Anterior cingulate cortex (tissue), 58 donors: ENCODE data around the gene LHX4.

ENCODE experiments used
- DNase-seq, 58 donors: peaks; one replicate each; lab custom pipeline; 2025; lab: John Stamatoyannopoulos, UW

Gene LHX4

DNA sequence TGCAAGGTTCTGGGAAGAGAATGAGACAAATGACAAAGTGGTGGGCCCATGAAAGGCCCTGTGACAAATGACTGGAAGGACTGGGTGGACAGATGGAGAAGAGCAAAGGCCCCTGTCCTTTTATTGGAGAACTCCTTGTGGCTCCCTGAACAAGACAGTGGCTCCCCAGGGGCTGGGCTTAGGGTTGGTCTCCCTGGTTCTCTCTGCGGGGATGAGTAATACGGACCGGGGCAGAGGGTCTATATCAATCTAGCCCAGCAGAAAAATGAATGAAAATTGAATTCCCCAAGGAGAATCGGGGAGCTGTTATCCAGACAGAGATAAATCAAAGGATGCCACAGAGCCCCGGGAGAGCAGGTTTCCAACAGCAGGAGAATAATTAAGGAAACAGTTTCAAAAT lies 5.2 kb upstream of the LHX4 start:
- no peak for DNase-seq

DNA sequence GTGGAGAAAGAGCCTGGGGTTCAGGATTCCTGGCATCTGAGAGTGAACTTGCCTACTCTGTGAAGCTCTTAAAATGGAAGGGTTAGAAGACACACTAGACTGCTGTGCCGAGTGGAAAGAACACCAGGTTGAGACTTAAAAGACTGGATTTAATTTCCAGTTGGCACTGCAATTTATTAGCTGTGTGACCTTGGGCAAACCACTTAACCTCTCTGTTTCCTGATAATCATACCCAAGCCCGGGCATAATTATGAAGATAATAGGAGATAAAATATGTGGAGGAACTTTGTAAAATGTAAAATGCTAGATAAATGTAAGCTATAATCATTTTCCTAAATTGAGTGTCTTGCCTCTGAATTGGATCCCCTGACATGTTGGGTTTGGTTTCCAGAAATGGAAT lies 4.7 kb upstream of the LHX4 start:
- DNase-seq: no peak

DNA sequence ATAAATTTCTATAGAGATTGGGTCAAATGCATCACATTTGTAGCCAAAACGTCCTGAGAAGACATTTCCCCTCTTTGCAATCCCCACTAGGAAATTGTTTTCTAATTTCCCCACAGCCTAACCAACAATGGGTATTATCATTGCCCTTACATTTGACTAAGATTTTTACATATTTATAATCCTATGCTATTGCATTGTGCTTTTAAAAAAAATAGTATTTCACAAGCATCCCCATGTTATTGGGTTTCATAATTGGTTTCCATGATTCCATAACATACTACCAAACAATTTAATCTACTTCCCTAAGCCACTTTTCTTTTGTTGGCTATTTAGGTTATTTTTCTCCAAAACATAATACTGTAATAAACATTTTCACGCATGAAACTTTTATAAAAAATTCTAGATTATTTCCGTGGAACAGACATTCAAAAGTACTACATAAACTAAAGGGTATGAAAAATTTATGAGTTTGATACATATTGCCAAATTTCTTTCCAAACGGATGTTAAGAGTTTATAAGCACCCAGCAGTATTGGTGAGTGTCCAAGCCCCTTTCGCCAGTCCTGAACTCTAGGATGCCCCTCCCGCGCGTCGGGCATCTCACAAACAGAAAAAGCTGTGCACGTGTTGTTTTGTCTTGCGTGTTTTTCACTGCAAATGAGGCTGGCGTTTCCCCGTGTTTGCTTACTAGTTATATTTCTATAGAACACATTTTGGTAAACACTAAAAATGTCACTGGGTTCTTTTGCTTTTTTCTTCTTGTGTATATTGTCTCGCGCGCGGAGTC lies 2.0 kb upstream of the LHX4 start:
- no peak for DNase-seq

DNA sequence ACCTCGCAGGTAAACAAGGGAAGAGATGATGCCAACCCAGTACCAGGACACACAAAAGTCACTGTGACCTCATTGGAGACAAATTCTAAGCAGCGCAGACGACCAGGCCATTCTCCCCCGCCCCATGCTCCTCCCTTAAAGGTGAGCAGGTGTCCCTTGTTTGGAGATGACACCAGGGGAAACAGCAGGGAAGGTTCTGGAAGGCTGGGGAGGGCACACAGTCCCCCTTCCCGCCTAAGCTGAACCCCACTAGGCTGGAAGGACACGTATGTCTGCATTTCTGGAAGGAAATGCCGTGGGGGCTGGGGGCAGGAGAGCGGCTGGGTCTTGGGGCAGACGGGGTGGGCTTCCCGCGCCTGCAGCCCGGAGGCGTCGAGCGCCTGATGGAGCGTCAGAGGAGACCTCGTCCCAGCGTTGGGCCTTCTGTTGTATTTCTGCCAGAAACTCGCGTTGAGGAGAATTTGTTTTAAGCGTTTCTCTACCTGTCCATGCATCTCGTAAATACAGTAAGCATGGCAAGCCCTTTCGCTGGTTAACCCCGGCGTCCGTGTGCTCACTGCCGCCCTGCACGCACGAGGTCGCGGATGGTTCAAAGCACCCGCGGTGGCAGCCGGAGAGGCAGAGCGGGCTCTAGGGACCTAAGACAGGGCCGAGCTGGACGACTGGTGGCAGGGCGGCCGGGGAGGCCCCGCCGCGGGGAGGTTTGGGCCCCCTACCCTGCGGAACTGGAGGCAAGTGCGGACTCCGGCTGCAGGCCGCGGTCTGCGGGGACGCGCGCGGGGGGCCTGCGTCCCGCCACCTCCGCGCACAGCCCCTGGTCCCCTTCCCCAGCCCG lies 1.2 kb upstream of the LHX4 start:
- no peak for DNase-seq

DNA sequence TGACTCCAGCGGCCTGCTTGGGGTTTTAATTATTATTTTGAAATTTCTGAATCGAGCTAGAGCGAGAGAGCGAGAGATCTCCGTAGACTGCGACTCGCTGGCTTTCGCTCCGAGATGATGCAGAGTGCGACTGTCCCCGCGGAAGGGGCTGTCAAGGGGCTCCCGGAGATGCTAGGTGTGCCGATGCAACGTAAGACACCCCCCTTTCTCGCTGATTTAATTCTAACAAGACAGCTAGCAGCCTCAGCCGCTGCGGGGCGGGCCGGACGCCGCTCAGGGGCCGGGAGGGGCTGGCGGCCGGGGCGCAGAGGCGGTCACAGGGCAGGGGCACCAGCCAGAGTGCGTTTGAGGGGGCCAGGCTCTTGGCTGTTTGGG lies 339 bp downstream of the LHX4 start:
- no peak for DNase-seq

DNA sequence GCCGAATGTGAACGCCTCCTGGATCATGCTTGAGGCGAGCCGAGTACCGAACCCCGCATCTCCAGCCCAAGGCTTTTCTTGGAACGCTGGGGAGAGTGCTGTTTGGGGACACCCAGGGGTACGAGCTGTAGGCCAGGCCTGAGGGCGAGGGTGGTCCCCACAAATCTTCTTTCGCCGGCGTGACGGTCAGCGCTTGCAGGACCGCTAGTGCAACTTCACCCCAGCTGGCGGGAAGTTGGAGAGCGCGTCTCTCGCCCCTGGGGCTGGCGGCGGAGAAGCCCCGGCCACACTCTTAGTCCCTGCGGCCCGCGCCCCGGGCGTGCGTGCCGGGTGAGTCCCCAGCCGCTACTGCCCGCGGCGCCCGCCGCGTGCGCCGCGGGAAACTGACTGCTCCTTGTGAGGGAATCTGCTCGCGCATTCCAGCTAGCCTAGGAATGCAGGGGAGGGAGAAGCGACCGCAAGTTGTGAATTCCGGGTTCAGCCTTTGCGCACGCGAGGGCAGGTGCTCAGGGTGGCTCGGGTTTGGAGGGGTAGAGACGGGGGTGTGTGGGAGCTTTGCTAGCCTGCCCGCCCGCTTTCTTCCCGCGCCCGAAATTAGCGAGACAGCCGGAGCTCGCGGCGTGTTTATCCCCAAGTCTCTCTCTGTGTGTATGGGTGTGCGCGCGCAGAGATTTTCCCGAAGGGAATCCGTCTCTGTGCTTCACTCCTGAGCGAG lies 884 bp downstream of the LHX4 start:
- DNase-seq: no peak

DNA sequence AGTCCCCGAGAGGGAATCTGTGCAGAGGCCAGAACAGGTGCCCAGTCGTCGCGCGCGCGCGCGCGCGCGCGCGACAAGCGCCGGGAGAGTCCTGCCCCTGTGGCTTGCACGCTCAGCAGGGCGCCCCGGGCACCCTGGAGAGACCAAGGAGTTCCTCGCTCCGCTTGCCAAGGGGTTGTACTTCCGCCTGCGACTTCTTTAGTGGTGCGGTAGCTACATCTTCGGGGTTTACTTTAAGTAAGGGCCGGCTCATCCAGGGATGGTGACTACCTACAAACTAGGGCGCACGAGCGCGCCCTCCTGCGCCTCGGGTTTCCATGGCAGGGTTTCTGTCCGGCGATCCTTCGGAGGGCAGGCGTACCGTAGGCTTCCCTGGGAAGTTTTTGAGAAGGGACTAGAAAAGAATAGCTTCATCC lies 1.4 kb downstream of the LHX4 start:
- no peak for DNase-seq

DNA sequence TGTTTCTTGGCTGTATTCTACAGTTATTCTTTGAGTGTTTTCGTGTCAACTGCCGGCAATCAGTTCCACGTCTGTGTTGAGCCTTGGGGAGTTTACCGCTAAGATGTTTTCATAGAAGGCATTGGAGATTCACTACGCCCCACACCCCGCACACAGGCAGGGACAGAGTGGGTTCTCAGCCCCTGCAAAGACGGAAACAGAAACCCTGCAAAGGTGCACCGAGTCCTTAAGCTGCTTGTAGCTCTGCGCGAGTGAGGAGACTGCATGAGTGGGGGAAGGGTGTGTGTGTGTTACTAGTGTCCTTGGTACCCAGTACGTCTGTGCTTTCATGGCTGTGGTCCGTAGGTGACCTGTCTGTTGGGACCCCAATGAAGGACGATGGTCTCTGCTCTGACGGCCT lies 1.9 kb downstream of the LHX4 start:
- no peak for DNase-seq

DNA sequence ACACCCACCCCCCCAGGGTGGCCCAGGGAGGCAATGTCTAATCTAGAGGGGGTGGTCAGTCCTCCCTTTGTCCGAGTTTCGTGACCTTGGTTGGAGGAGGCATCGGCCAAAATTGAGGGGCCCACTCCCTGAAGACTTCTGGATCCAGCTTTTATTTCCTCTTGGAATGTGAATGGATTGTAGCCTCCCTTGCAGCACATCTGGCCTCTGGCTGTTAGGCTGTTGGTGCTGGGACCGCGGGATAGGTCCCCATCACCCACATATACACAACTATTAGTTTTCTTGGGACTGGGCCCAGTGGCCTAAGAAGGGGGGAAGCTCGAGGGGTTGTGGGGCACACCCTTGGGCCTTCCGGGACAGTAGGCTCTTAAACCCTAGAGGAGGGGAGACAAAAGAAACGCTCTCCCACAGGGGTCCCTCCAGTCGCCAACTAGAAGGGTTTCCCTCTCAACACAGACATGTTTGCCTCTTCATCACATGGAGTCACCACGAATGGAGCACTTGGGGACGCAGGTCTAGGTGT lies 2.5 kb downstream of the LHX4 start:
- DNase-seq: no peak

DNA sequence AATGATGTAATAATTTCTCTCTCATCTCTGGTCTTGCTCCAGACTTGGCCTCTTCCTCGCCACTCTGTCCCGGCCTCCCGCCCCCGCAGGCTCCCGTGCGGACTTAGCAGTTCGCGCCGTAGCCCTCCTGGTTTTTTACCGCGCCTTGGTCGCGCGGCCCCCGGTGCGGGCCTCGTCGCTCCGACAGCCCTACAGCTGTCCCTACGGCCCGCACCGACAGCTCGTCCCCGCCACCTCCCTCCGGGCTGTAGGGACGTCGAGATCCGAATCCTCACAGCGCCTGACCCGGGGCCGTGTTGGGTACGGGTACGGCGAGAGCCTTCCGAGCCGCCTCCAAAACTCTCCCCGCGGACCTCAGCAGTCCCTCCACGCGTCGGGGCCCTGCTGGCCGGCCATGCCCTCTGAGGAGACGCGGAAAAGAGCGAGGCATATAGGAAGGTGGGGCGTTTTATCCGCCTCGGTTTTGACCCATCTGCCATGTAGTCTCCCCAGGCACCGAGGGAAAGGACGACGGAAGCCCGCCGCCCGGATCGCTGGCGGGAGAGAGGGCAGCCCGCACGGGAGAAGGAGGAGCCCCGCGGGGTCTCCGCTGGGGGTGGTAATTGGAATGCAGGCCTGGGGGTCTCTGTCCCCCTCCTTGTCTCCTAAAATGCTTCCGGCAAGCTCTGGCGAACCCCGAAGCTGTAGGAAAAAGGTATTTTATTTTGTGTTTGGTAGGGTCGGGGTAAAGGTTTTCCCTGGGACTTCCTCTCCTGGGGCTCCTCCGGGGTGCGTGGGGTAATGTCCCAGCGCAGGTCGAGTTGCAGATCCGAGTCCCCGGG lies 3.3 kb downstream of the LHX4 start:
- DNase-seq: no peak

DNA sequence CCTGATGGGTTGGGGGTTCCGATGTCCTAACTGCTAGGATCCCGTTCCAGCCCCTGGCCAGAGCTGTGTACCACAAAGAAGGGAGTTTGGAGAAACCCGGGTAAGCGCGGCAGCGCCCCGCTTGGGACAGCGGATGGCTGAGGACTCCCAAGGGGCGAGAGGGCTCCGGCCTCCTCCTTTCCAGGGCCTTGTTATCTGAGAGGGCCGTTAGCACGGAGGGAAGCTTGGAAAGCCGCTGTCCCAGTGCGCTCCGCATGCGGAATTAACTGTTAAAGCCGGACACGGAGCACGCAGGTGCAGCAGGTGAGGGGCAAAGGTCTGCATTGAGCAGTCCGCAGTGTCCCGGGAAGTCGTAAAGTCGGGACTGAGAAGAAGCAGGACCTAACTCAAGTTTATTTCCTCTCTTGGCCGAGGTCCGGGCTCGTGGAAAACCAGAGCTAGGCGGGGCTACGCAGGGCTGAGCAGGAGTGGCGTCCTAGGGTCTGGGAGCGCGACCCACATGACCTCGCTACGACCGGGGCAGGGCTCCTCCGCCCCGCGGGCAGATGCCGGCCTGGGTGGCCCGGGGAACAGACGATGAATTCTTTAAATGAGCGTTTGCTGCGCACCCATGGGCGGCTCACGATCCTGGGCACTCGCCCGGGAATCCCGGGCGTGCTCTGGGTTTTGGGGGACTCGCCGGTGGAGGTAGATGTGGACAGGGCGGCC lies 4.5 kb downstream of the LHX4 start:
- no peak for DNase-seq

DNA sequence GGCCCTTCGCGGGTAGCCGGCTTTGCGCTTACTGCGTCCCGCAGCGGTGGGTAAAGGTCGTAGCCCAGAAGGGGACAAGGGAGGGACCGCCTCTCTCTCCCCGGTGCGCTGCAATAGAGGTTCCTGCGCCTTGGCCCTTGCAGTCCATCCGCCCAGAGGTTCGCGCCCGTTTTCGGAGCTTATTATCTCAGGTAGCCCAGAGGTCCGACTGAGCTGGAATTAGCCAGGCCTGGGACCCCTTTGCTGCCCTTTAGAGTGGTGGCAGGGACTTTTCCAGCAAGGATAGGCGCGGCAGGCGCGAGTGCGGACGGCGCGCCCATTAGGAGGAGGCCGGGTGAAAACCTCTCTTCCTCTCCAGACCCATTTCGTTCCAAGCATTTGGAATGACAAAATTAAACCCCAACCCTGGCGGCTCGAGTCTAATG lies 5.0 kb downstream of the LHX4 start:
- DNase-seq: no peak

DNA sequence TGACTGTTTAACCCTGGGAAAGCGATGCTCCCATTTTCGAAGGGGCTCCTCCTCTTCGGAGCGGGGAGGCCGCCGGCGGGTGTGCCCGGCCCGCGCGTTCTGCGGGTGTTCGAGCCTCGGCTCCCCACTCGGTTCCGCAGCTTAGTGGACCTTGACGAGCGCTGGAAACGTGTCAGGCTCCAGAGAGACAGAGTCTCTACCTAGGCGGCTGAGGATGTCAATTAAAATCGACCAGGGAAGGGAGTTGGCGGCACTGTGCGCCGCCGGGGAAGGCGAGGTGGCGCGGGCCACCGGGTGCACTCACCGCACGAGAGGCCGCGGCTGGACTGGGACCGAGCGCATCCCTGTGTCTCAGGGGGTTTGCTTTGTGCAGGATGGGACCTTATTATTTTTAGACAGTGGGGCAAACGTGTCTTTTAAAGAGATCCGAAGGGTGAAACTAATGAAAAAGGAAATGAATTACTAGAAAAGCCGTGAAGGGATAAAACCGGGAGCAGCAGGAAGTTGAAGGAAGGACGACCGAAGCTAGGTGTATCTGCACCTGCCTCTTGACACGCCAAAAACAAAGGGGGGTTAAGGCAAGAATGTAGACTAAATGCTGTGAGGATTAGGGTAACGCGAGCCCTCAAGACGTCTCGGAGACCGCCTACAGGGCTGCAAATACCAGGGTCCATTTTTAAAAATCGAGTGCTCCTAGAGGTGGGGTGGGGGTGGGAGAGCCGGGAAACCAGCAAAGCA lies 5.6 kb downstream of the LHX4 start:
- DNase-seq: no peak

DNA sequence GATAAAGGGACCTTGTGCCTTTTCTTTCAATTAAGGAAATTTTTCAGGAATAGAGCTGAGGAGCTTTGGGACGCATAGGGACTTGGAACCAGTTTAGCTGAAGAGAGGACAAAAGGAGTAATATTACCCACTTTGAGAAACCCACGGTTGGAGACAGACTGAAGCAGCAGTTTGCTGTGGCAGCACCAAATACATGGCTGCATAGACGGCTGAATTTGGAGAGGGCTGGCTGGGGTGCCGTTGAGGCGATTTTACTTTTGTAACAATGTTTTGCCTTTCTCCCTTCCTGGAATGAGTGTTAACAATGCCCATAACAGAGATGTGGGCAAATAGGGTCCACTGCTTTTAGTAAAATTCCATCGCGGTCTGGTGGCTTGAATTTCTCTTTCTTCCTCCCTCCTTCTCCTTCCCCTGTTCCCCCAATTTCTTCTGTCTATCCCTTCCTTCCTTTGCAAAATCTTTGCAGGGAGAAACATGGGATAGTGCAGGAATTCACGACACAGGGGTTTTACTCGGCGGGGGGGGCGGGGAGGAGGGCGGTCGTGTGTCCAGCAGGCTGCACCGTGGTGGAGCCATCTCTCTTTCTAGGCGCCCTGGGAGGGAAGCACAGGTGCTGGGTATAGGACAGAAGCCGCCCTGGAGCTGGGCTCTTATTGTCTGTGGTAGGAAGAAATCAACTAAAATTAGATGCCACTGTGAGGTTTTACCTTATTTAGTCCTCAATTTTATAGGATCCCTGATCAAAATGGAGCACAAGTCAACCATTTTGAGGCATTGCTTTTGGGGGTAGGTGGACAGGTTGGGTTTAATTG lies 6.8 kb downstream of the LHX4 start:
- no peak for DNase-seq

DNA sequence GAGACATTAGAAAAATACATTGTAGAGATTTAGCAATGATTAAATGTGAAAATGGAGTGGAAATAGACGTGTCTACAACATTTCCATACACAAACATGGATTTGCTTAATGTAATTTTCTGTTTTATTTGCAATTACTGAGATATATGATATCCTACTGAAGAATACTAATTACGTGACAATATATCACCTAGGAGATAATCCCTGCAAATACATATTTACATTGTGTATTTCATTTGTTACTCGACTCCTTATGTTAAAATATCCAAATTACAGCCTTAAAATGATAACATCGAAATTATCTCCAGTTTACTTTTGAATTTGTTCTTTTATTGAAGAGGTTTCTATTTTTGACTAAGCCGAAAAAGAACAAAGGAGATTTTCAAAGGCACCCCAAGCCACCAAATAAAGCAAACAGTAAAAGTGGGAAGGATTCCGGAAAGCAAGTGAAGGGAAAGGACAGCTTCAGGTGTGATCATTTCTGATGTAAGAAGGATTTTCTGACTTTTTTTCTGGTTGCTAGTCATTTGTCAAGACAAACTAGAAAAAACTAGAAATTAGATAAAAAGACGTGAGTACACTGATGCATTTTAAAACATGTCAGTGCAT lies 7.9 kb downstream of the LHX4 start:
- DNase-seq: no peak

DNA sequence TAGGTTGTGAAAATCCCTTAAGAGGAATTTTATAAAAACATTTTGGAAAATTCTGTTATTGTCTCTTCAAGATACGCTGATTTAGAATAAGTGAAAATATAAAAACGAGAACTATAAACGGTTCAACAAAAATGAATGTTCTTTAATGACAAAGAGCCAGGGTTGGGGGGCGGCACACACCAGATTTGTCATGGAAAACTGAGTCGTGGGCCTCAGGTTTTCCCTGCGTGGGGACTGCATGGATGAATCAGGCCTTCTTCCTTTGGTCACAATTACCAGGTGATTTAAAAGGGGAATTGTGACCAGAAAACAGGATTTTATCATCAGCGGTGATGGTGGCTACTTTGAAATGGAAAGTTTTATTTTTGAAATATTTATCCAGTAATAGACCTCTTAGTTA lies 8.6 kb downstream of the LHX4 start:
- DNase-seq: no peak
